T-helper 22 cell (primary cell): Measurements from ENCODE around the gene CD72.
"Not testable (repeated sequence)": the region's sequence is repeated elsewhere in the genome, so short reads cannot be mapped to it uniquely, and the experiment has no call there.

Source experiments
- DNase-seq: peaks from one replicate; pipeline ENCODE4 v3.0.0-alpha.2; 2020; ENCODE audit warnings: low read depth

CD72 gene

DNA sequence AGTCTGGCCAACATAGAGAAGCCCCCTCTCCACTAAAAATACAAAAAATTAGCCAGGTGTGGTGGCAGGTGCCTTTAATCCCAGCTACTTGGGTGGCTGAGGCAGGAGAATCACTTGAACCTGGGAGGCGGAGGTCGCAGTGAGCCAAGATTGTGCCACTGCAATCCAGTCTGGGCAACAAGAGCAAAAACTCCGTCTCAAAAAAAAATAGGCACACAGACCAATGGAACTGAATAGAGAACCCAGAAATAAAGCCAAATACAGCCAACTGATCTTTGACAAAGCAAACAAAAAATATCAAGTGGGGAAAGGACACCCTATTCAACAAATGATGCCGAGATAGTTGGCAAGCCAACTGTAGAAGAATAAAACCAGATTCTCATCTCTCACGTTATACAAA lies 29.7 kb downstream of the CD72 start:
- DNase-seq, result not testable (repeated sequence)

DNA sequence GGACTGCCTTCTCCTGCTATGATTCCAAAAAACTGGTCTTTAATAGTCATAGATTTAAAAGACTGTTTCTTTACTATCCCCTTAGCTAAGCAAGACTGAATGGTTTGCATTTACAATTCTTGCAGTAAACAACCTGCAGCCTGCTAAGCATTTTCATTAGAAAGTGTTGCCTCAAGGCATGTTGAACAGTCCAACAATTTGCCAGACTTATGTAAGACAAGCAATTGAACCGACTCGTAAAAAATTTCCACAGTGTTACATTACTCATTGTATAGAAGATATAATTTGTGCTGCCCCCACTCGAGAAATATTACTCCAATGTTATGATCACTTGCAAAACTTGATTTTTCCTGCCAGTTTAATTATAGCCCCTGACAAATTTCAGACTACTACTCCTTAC lies 33.5 kb downstream of the CD72 start:
- not testable (repeated sequence) for DNase-seq

DNA sequence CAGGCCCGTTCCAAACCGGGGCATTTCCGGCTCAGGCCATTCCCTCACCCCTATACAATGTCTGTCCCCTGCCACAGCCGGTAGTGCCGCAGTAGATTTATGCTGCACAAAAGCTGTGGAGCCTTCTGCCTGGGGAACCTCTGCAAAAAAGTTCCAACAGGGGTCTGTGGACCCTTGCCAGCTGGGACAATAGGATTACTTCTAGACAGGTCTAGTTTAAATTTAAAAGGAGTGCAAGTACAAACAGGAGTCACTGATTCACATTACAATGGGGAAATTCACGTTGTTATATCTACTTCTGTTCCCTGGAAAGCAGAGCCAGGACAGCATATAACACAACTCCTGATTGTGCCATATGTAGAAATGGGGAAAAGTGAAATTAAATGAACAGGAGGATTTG lies 34.7 kb downstream of the CD72 start:
- DNase-seq, result not testable (repeated sequence)

DNA sequence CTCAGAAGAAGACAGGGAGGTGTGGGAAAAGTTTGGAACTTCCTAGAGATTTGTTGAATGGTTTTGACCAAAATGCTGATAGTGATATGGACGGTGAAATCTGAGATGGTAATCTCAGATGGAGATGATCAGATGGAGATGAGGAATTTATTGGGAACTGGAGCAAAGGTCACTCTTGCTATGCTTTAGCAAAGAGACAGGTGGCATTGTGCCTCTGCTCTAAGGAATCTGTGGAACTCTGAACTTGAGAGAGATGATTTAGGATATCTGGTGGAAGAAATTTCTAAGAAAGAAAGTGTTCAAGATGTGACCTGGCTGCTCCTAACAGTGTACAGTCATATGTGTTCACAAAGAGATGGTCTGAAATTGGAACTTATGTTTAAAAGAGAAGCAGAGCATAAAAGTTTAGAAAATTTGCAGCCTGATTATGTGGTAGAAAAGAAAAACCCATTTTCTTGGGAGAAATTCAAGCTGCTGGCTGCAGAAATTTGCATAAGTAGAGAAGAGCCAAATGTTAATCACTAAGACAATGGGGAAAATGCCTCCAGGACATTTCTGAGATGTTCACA lies 38.5 kb downstream of the CD72 start:
- not testable (repeated sequence) for DNase-seq

DNA sequence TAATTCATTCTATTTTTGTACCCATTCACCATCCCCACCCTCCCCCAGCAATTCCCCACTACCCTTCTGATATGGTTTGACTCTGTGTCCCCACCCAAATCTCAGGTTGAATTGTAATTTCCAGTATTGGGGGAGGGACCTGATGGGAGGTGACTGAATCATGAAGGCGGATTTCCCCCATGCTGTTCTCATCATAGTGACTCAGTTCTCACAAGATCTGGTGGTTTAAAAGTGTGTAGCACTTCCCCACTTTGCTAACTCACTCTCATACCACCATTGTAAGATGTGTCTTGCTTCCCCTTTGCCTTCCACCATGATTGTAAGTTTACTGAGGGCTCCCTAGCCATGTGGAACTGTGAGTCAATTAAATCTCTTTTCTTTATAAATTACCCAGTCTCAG lies 39.1 kb downstream of the CD72 start:
- no peak for DNase-seq

DNA sequence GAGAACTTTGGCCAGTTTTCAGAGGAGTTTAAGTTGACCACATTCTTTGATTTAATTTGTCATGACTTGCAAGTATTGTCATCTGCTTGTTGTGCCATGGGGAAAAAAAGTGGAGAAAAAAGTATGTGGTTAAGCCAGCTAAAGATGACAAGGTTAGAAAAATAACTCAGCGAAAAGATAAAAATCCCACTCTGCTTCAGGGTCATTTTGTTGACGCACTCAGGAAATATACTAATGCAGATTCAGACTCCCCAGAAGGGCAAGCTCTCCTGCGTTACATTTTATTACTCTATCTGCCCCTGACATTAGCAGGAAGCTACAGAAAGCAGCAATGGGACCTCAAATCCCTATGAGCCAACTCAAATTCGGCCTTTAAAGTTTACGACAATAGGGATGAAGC lies 40.7 kb downstream of the CD72 start:
- no peak for DNase-seq

DNA sequence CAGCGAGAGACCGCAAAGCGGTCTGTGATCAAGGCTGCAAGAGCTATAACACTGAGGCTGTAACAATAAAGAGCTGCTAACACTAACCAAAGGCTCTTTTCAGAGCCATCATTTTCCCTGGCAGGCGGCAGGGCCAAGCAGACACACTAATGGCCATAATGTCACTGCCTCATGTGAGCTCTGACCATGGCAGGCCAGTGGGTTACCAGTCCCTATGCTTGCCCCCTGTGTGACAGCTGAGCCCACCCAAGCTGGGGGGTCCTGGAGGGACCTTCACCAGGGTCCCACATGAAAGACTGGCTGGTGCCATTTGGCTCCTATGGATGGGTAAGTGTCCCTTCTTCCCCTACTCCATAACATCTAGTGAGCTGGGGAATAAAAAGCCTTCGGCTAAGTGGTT lies 42.7 kb downstream of the CD72 start:
- DNase-seq, result no peak

DNA sequence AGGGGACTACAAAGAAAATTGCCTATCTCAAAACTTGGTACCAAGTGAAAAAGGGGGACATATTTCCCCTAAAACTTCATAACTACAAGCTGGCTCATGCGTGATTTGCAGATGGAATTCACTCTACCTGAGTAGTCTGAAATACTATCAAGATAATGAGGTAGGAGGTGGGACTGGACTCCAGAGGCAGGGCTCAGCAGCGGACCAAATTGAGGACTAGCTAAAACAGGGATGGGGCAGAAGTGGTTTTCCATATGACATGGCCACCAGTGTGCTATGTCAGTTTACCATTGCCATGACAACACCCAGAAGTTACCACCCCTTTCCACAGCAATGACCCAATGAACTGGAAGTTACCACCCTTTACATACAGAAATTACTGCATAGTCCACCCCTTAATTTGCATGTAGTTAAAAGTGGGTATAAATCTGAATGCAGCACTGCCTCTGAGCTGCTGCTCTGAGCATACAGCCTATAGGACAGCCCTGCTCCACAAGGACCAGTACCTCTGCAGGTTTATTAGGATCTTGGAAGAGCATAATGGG lies 43.6 kb downstream of the CD72 start:
- no peak for DNase-seq

DNA sequence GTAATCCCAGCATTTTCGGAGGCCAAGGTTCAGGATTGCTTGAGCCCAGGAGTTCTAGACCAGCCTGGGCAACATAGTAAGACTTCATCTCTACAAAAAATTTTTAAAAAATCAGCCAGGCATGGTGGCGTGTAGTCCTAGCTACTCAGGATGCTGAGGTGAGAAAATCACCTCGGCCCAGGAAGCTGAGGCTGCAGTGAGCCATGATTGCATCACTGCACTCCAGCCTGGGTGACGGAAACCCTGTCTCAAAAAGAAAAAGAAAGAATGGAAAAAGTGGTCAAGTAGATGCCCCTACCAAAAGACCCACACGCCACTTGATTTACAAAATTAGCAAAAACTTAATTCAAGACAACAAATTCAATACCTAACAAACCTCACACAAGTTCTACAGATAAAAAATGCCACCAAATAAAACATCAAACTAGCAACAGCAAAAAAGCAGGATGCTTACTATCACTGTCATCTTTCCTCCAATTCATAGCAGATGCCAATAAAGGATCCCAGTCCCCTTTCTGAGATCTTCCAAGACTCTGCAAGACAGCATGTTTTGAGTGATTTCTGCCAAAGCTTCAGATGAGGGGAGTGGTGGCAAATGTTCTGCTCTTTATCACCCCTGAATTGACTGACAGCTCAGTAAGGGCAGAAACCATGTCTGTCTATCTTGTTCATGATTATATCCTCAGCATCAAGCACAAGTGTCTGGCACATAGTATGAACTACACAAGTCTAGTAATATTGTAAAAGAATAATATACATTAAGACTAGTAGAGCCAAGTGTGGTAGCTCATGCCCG lies 47.3 kb downstream of the CD72 start:
- no peak for DNase-seq

DNA sequence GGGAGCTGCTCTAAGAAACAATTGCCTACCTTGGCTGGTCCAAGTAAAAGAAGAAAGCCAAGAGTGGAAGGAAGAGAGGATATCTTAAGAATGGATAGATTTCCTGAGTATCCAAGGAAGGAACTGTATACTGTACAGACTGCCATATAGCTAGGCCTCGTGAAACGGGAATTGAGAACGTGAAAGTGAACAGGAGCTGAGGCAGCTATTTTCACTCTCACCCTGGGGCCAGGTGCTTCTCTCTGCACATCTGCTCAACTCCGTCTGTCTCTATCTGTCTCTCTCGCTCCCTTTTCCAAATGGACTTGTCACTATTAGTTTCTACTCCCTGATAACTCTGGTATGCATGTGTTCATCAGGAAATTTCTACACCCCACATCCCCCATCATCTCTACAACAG lies 49.0 kb downstream of the CD72 start:
- no peak for DNase-seq

DNA sequence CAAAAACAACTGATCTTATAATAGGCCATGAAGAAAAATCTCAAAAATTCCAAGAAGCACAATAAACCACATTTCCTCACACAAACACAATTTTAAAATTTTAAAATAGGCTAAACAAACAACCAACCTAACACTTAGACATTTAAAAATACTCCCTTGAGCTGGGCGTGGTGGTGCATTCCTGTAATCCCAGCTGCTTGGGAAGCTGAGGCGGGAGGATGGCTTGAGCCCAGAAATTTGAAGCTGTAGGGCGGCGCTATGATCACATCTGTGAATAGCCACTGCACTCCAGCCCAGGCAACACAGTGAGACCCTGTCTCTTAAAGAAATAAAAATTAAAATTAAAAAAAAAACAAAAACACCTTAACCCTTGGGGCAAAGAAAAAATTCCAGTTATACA lies 50.0 kb downstream of the CD72 start:
- DNase-seq, result no peak

DNA sequence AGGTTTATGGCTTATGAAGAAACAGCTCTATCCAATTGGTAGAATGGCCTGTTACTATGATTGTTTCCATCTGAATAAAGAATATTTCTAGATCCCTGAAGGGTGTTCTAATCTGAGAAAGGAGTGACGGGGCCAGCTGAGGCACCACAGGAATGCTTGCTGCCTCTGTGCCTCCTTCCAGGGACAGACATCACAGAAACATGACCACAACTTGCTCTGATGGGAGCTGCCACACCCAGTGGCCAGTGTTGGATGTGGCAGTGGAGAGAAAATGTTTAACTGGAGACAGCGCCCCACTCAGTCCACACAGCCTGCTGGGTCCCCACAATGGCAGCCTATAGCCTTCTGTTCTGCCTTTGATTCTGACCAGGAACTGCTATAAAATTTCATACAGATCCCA lies 51.8 kb downstream of the CD72 start:
- DNase-seq, result no peak

DNA sequence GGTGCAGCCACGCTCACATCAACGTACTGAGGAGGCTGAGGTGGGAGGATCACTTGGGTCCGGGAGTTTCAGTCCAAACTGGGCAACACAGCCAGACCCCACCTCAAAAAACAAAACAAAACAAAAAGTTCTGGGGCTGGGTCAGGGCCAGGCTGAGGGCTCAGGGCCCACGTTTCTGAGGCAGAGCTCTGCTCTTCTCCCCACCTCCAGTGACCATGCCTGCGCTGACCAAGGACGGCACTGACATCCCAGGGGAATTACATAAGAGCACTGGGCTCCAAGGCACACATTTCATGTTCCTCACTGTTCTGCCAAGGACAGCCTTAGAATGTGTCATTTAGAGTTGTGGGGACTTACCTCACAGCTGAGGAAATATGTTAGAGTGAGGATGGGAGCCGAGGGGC lies 53.6 kb downstream of the CD72 start:
- DNase-seq, result no peak

DNA sequence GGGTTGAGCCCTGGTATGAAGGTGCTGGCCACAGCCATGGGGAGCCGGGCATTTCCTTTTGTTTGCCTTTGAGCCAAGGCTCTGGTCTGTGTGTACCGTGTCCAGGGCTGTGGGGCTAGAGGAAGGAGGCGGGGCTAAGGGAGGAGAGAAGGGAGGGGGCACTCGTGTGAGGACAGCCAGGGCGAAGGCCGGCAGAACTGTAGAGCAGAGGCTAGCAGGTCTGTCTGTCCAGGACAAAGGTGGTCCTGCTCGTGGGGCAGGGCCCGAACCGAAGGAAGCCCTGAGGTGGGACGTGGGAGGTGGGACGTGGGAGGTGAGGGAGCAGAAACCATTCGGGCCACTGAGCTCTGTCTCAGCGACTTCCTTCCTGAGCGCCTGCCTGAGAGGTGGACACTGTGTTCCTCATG lies 54.4 kb downstream of the CD72 start:
- DNase-seq, result no peak

DNA sequence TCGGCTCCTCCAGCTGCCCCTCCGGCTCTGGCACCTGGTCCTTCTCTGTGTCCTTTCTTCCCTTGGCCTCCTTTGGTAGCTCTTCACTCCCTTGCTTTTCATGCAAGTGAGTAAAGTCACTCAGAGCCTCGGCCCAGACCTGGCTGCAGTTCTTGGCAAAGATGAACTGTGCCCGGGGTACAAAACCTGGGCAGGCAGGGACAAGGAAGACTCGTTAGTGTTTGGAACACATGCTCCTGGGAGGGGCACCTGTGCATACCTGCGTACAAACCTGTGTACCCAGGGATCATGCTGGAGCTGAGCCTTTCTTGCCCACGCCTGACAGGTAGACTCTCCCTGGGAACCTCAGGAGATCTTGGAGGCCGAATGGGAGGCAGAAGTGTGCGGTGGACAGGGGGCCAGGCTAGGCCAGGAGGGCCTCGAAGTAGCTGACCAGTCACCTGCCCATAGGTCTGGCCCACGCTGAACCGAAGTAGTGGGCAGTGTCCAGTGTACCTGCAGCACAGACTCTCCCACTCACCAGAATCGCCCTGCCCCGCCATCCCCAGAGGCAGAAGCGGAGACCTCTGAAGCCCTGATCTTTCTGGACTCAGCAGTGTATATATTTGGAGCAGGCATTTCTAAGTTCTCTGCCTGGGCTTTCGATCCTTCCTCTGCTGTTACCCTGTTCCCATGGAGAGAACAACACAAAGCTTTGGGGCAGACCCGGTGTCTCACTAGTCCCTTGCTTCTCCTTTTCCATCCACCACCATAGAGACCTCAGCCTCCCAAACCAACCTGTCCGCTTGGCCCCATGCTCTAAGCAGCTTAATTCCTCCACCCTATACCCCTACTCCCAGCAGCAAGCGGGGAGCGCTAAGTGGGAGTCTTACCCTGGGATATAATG lies 55.1 kb downstream of the CD72 start:
- no peak for DNase-seq

DNA sequence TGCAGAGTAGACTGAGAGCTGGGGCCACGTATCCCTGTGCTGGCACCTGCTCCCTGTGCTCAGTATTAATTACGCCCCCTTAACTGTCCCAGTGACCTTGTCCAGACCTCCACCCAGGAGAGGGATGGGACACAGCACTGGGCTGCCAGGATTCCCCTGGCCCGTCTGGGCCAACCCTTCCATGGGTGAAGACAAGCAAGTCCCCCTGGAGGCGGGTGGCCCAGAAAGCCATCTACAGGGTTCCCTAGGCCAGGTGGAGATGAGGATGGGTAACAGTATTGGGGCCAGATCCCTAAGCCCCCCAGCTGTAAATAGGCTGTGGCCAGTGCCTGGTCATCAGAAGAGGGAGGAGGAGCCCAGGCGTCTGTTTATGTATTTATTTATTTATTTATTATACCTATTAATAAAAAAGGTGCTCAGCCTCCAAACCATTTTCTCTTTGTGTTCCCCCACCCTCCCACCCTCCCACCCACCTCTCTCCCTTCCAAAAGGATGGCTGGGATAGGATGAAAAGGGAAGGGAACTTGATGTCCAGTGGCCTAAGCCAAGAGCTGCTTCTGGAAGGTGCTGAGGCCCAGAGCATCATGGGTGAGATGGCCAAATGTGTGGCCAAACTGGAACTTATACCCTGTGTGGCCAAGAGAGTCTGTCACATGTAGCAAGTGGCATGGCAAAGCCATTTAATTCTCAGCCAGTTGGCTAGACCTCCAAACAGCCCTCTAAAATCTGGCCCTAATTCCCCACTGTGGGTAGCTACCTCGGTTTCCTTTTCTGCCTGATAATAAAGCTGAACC lies 56.5 kb downstream of the CD72 start:
- DNase-seq, result no peak

DNA sequence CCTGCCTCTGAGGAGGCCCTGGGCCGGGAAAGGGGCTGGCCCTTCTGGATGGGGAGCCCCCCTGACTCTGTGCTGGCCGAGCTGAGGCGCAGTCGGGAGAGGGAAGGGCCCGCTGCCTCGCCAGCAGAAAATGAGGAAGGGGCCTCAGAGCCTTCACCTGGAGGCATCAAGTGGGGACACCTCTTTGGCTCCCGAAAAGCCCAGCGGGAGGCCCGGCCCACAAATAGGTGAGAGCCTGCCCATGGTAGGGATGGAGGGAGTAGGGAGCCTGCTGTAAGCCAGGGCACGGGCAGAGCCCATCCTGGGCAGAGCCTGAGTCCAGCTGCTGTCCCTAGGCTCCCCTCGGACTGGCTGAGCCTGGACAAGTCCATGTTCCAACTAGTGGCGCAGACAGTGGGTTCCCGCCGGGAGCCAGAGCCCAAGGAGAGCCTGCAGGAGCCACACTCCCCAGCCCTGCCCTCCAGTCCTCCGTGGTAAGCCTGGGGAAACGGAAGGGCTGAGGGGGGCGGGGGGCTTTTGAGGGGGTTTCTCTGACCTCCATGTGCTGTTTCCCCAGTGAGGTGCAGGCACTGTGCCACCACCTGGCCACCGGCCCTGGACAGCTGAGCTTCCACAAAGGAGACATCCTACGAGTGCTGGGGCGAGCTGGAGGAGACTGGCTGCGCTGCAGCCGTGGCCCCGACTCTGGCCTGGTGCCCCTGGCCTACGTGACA lies 57.4 kb downstream of the CD72 start:
- no peak for DNase-seq
